ENCODE data around the gene CLEC18B. TPM values are rescaled to one million over a fixed set of nuclear protein-coding genes. Genes with fewer than 3 reads are reported as not detected.
"Not testable (repeated sequence)": the region's sequence is repeated elsewhere in the genome, so short reads cannot be mapped to it uniquely, and the experiment has no call there.

Gene CLEC18B
- total RNA-seq, 1 donor from 2014 or later: 0.30 TPM

DNA sequence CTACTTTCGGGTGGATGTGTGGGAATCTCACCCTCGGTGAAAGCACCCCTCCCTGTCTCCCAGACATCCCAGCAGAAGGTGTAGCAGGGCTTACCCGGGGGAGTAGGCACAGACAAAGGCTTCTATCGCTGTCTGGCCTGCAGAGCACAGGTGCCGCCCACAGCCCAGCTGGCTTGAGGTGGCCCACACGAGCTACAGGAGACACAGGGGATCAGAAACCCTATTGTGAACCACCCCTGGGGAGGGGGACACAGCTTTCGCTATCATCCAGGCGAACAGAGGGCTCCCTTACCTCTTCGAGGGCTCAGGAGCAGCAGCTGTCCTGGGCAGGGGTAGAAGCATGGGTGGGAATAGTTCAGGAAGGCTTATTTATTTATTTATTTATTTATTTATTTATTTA is 7.8 kb downstream of the CLEC18B start:
- H3K27me3 ChIP-seq (ENCODE audit: low read depth); H3K4me3 ChIP-seq; DNase-seq; H3K9me3 ChIP-seq (replicated peaks); H3K27ac ChIP-seq (replicated peaks); H3K4me1 ChIP-seq; H3K36me3 ChIP-seq; intact Hi-C loops (cut with micrococcal nuclease): not testable (repeated sequence)

- H3K9me3 ChIP-seq (replicated peaks); H3K36me3 ChIP-seq; H3K27ac ChIP-seq (replicated peaks); H3K4me1 ChIP-seq; DNase-seq; H3K4me3 ChIP-seq; H3K27me3 ChIP-seq (ENCODE audit: low read depth); intact Hi-C loops (cut with micrococcal nuclease): not testable (repeated sequence)
Measured at GRCh38 chr16:74412775-74413390, 8.4 kb downstream of the CLEC18B start.

GRCh38 chr16:74412138-74412774 is 9.0 kb downstream of the CLEC18B start:
- intact Hi-C loops (cut with micrococcal nuclease); H3K36me3 ChIP-seq; DNase-seq; H3K4me1 ChIP-seq; H3K27me3 ChIP-seq (ENCODE audit: low read depth); H3K27ac ChIP-seq (replicated peaks); H3K4me3 ChIP-seq; H3K9me3 ChIP-seq (replicated peaks): not testable (repeated sequence)

DNA sequence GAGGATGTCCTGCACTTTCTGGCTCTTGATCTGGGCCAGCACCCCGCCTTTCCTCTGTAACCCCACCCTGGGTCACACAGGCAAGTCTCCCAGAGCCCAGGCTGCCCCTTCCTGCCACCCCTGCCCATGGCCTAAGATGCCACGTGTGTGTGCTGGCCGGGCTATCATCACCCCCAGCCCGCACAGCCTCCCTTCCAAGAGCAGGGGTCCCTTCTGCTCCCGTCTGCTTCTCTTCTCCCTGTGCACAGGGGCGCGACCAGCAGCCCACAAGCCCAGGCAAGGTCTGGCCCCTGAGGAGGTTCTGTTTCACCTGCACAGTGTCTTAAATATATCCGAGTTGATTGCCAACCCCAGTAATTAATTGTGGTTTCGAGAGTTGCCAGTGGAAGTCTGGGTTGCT is 10.3 kb downstream of the CLEC18B start:
- H3K9me3 ChIP-seq (replicated peaks); H3K4me1 ChIP-seq; intact Hi-C loops (cut with micrococcal nuclease); H3K27me3 ChIP-seq (ENCODE audit: low read depth); DNase-seq; H3K4me3 ChIP-seq; H3K27ac ChIP-seq (replicated peaks); H3K36me3 ChIP-seq: not testable (repeated sequence)

DNA sequence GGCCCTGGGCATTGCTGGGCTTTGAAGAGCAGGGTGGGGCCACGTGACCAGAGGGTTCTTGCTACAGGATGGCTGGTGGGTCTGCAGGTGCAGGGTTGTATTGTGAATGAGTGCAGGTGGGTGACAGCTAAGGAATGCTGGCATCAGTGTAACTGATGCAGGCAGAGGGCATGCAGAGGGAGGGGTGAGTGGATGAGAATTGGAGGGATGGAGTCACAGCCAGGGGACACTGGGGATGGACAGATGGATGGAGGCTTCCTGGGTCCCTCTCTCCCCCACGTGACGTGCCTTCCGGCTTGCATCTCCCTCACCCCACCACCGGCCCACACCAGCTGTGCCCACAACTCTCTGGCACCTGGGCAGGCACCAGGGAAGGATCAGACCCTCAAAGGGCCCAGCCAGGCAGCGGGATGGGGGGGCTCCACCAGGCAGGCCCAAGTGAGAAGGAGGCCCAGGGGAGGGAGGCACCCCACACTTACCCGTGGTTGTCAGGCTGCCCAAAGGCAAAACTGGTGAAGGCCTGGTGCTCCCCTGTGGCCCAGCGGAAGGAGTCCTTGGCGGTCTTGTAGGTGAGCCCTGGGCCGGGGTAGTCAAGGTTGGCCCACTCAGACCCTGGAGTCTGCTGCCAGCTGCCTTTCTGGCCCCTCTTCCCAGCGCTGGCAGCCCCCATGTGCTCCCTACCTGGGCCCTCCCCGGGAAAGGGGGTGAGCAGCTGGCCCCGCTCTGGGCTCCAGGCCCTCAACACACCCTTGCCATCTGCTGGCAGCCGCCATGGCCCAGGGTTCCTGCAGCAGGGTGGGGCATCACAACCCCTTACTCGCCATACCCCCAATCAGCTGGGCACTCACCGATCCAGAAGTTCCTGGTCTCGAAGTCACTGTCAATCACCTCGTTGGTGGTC is 11.0 kb downstream of the CLEC18B start:
- H3K9me3 ChIP-seq (replicated peaks); intact Hi-C loops (cut with micrococcal nuclease); H3K27ac ChIP-seq (replicated peaks); DNase-seq; H3K36me3 ChIP-seq; H3K4me1 ChIP-seq; H3K4me3 ChIP-seq; H3K27me3 ChIP-seq (ENCODE audit: low read depth): not testable (repeated sequence)

- H3K4me1 ChIP-seq; H3K27ac ChIP-seq (replicated peaks); DNase-seq; H3K9me3 ChIP-seq (replicated peaks); H3K36me3 ChIP-seq; H3K27me3 ChIP-seq (ENCODE audit: low read depth); intact Hi-C loops (cut with micrococcal nuclease); H3K4me3 ChIP-seq: not testable (repeated sequence)
Measured at GRCh38 chr16:74409185-74409981, 11.9 kb downstream of the CLEC18B start.

DNA sequence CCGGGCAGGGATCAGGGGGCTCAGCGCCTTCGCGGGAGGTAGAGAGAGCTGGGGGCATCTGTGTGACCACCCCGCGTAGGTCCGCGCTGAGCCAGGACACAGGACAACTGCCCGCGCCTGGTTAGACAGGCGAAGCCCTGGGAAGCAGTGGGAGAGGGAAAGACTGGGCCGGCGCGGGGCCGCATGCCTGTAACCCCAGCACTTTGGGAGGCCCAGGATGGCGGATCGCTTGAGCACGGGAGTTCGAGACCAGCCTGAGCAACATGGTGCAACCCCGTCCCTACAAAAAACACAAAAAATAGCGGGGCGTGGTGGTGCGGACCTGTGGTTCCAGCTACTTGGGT is 13.9 kb downstream of the CLEC18B start:
- Histone ChIP-seq H3K4me3 (peak overlapping the region; percentile 65), H3K27ac (replicated peaks) (peak overlapping the region; percentile 89)
- H3K4me1 ChIP-seq; intact Hi-C loops (cut with micrococcal nuclease); H3K27me3 ChIP-seq (ENCODE audit: low read depth); H3K9me3 ChIP-seq (replicated peaks); H3K36me3 ChIP-seq: not testable (repeated sequence)
- peak; percentile 22 for DNase-seq

- peak; percentile 39 for DNase-seq
- H3K27me3 ChIP-seq (ENCODE audit: low read depth); H3K4me1 ChIP-seq; H3K36me3 ChIP-seq; intact Hi-C loops (cut with micrococcal nuclease); H3K9me3 ChIP-seq (replicated peaks): not testable (repeated sequence)
- Histone ChIP-seq H3K4me3 (peak overlapping the region; percentile 65), H3K27ac (replicated peaks) (peak overlapping the region; percentile 89)
Measured at GRCh38 chr16:74406600-74407361, 14.5 kb downstream of the CLEC18B start.

DNA sequence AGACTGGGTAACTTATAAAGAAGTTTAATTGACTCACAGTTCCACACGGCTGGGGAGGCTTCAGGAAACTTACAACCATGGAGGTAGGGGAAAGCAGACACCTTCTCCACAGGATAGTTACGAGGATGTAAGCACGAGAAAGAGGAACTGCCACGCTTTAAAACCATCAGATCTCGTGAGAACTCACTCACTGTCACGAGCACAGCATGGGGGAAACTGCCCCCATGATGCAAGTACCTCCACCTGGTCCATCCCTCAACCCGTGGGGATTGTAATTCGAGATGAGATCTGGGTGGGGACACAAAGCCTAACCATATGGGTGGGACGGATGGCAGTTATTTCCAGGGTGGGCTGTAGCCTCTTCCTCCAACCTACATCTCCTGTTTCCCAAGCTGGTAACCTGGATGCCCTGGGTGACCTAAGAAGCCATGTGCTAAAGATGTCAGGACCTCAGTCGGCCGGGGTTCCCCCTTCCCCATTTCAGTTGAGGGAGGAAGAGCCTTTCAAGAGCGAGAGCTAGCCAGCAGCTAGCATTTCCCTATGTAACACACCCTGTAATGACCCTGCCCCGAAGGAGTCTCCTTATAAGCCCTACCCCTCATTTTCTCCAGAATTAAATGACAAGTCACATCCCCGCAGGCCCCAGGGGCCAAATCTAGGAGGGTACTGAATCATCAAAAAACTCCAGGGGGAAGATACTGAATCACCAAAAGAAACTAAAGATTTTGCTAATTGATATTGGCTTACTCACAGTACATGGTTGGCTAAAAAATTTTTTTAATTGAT is 16.9 kb downstream of the CLEC18B start:
- H3K4me3 ChIP-seq; DNase-seq; H3K27ac ChIP-seq (replicated peaks); intact Hi-C loops (cut with micrococcal nuclease); H3K27me3 ChIP-seq (ENCODE audit: low read depth); H3K36me3 ChIP-seq; H3K9me3 ChIP-seq (replicated peaks); H3K4me1 ChIP-seq: not testable (repeated sequence)

DNA sequence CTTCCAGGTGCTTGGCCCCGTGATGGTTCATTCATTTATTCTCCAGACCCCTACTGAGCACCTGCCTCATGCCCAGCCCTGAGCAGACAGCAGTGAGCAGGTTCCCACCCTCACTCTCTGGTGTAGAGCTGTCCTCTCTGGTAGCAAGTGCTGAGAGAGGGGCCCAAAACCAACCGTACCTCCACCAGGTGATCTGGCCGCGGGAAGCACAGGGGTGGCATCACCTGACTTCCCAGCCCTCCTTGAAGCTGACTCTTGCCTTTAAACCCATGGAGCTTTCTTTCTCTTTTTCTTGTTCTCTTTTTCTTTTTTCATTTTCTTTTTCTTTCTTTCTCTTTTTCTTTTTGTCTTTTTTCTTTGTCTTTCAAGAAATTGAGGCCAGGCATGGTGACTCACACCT is 21.0 kb downstream of the CLEC18B start:
- intact Hi-C loops (cut with micrococcal nuclease); H3K36me3 ChIP-seq: not testable (repeated sequence)

GRCh38 chr16:74398212-74398895 is 22.9 kb downstream of the CLEC18B start:
- H3K36me3 ChIP-seq; H3K4me3 ChIP-seq; H3K4me1 ChIP-seq; H3K9me3 ChIP-seq (replicated peaks); H3K27me3 ChIP-seq (ENCODE audit: low read depth); intact Hi-C loops (cut with micrococcal nuclease): not testable (repeated sequence)
- peak; percentile 26 for DNase-seq
- peak overlapping the region; percentile 44 for H3K27ac ChIP-seq (replicated peaks)

More for the DNA sequence above, 21.0 kb downstream of the CLEC18B start:
- not testable (repeated sequence) for H3K27ac ChIP-seq (replicated peaks); DNase-seq; H3K9me3 ChIP-seq (replicated peaks); H3K27me3 ChIP-seq (ENCODE audit: low read depth); H3K4me1 ChIP-seq; H3K4me3 ChIP-seq

GRCh38 chr16:74396521-74397017 is 24.7 kb downstream of the CLEC18B start:
- H3K27me3 ChIP-seq (ENCODE audit: low read depth); H3K4me1 ChIP-seq; DNase-seq; H3K27ac ChIP-seq (replicated peaks); H3K36me3 ChIP-seq; H3K4me3 ChIP-seq; H3K9me3 ChIP-seq (replicated peaks); intact Hi-C loops (cut with micrococcal nuclease): not testable (repeated sequence)
